HG03108 (cell line): ENCODE results near the gene TCF15.

Source experiments
- ATAC-seq: cut with Tn5 transposase; IDR thresholded peaks from one replicate; pipeline ENCODE4 v1.9.1; 2021; ENCODE audit warnings: moderate library complexity; ENCODE audit not compliant: unreplicated experiment

The TCF15 gene

DNA sequence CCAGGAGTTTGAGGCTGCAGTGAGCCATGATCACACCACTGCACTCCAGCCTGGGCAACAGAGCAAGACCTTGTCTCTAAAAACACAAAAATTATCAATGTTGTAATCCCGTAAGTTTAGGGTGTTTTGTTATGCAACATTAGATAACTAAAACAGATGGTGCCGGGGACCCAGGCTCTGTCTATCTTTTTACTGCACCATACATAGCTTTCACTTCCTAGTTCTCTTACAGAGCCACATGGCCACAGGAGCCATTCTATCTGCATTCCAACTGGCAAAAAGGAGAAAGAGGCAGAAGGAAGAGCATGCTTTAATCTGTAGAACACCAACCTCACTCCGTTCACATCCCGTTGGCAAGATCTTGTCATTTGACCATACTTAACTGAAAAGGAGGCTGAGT lies 5.4 kb upstream of the TCF15 start:
- no peak for ATAC-seq

DNA sequence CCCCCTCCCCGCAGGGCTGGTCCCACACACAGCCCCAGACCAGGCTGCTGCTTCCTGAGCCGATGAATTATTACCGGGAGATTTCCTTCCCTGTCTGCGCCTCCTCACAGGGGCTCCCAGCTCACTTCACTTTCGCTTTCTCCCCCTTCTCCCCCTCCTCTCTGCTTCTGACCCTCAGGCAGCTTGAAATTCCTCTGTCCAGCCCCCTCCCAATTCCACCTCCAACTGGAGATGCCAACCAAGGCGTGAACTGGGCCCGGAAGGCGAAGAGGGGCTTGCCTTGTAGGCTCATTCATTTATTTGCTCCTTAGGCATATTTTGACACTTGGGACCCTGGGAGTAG lies 1.7 kb upstream of the TCF15 start:
- no peak for ATAC-seq

- no peak for ATAC-seq
These were observed 1.1 kb upstream of the TCF15 start for GRCh38 chr20:611047-611842.

DNA sequence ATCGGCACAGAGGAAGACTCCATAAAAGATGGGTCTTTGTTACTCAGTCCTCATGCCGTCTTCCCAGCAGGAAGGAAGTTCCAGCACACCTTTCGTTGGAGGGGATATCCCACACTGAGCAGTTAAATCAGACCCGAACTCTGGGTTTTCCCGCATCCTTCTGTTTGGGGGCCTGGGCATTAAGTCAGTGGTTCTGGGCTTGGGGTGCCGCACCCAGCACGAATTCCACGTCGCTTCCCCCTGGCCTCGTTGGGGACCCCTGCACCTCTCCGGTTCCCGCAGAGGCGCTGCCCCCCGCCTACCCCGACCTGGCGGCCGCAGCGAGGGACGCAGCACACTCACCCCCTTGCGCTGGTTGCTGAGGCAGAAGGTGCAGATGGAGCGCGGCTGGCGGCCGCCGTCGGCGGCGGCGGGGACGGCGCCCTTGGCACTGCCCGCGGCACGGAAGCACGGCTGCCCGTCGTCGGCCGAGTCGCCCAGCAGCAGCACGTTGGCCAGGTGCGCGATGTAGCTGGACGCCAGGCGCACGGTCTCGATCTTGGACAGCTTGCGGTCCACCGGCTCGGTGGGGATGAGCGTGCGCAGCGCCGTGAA lies 641 bp downstream of the TCF15 start:
- no peak for ATAC-seq

DNA sequence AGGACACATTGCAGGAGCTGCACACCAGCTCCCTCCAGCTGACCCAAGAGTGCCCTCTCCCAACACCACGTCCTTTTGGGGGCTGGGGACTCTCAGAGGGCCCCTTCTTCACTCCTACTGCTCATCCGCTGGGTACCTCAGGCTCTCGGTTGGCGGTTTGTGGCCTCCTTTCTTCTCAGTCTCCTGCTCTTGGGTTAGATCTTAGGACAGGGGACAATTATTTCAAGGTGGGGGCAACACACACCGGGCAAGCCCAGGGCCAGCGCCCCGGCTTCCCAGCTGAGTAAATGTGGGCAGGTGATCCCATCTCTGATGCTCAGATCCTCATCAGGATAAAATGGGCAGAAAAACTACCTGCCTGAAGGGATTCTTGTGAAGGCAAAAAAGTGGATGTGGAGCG lies 1.1 kb downstream of the TCF15 start:
- no peak for ATAC-seq

DNA sequence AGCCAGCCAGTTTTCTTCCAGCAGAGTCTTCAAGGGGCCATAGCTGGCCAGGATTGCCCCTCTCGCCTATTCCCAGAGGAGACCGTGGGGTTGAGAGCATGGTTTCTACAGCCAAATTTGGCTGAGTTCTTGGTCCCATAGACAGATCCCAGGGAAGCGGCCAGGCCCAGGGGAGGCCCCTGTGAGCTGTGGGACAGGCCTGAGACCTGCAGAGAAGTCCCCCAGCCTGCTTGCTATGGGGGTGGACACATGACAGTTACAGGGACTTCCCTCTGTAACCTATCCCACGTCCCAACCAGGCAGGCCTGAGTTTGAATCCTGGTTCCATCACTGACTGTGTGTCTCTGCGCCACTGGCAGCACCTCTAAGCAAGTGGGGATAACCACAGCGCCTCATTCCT lies 2.6 kb downstream of the TCF15 start:
- no peak for ATAC-seq

- no peak for ATAC-seq
These were observed 4.9 kb downstream of the TCF15 start for GRCh38 chr20:605237-605636.

GRCh38 chr20:603116-603640 lies 6.9 kb downstream of the TCF15 start:
- no peak for ATAC-seq

DNA sequence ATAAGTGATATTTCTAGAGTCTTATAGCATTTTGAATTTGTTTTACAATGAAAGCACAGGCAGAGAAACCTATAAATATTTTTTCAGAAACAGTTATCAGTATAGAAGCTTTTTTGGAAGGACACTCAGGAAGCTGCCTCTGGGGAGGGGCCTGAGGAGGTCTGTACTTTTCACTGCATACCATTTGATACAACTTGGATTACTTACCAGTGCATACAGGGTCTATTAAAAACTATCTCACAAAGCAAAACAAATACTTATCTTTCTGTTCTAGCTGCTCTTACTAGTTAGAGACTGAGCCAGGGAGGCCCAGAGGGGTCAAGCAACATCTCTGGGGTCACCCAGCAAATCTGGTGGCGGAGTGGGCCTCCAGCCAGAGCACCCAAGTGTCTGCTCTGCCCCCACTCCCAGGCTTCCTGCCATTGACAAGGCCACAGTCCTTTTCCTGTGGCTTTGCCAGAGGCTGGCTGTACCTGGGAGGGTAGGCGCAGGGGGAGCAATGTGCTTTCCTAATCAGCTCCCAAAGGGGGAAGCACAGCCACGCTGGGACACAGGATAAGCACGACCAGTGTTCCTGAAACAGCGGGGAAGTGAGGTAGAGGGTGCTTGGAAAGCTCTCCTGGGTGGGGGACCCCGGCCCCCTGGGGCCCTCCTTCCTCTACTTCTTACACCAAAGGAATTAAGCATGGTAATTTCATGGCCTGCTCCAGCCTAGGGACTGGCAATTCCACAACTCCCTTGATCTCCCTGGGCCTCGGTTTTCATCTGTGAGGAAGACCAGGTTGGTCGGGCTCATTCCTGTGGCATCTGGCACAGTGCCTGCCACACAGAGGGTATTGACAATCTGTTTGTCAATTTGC lies 7.8 kb downstream of the TCF15 start:
- ATAC-seq = no peak

DNA sequence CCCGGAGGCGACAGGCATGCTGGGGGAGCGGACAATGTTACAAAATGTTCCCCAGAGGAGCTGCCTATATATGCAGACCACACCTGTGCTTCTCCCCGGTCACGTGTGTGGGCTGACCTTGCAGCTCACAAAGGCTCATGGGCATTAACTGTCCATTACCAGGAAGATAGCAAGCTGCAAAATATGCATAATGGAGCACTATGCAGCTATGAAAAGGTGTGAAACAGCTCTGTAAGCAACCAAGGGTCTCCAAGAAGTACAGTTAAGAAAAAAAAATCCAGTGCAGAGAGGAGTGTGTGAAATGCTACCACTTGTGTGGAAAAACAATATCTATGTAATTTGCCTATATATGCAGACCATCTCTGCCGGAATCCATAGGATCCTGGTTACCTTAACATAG lies 9.4 kb downstream of the TCF15 start:
- ATAC-seq = no peak

GRCh38 chr20:600141-600540 lies 10.0 kb downstream of the TCF15 start:
- no peak for ATAC-seq

DNA sequence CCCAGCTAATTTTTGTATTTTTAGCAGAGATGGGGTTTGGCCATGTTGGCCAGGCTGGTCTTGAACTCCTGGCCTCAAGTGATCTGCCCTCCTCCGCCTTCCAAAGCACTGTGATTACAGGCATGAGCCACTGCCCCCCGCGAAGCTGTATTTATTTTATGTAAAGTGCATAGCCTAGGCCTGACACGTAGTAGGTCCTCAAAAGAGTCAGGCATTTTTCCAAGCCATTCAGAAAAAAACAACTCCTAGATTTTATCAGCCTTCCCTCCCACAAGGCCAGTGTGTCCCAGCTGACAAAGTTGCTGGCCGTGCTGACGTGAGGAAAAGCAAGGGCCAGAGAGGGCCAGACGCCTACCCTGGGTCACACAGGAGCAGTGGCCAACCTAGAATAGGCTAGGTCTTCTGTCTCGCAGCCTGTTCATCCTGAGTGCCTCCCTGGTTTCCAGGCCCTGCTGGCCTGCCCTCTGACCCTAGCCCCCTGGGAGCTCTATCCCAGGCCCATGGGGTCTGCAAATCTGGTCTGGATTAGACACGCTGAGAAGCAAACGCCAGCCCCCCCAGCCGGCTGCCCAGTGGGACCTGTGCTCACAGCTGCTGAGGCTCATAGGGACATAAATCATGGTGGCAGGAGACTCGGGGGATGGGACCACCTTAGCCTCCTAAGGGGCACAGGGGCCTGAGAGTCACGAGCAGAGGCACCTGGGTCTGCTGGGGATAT lies 11.8 kb downstream of the TCF15 start:
- ATAC-seq = no peak

GRCh38 chr20:597560-597959 lies 12.5 kb downstream of the TCF15 start:
- no peak for ATAC-seq

DNA sequence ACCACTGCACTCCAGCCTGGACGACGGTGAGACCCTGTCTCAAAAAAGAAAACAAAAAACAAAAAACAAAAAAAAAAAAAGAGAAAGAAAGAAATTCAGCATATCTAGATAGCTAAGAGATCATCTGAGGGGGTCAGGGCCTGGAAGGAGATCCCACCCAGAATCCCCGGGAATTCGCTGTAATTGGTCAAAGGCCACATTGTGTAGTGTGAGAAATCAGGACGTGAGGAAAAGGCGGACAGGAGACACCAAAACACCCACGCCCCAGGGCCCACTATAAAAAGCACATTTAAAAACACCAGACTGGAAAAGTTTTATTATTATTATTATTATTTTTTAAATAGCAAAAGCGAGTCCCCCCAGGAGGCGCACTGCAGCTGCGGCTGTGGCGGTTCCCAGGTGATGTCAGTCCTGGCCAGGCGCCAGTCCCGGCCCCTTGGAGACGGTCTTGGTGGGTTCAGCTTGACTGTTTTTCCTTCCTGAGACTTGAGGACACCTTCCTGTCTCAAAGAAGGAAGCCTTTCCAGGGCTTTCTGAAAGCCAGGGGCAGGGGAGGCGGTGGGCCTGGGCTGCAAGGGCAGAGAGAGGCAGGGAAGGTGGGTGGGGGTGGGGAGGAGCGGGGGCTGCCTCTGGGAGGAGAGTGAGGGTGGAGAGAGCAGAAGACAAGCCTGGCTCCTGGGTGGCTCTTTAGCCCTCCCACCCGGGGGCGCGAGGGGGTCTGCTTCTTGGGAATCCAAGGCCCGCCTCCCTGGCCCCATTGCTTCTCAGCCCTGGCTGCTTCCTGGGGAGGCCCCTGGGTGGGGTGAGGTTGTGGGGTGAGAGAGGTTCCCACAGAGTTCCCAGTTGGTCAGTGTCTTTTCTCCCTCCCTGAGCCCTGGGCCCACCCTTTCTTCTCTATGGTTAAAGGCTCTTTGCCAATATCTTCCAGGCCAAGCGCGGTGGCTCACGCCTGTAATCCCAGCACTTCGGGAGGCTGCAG lies 14.5 kb downstream of the TCF15 start:
- no peak for ATAC-seq

DNA sequence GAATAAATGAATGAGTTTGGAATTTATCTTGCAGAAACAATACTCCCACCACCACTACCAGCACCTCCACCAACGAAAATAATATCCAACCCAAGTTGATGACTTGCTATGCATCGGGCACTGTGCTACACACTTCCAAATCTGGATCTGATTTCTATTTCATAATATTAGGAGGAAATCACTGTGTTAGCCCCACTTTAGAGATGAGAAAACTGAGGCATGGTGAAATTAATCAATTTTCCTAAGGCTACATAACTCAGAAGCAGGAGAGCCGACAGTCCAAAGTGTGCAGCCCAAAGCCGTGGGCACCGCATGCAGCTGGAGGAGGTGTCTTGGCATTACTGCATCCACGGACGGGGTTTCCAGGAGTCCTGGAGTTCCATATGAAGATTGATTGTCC lies 17.6 kb downstream of the TCF15 start:
- ATAC-seq = no peak

DNA sequence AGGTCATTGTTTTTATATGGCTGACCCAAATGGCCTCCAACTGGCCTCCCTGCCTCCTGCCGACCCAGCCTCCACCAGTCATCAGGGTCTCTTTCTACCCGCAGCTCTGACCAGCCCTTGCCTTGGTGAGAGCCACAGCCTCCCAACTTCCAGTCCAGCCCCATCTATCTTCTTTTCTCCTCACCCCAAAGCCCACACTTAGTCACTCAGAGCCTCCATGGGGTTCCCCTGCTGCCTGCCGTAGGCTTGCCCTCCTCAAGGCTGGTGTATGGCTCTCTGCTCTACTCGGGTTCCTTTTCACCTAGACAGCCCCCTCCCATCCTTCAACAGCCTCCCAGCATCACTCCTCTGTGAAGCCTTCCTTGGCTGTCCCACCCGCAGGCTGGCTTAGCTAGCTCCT lies 18.2 kb downstream of the TCF15 start:
- ATAC-seq = no peak

DNA sequence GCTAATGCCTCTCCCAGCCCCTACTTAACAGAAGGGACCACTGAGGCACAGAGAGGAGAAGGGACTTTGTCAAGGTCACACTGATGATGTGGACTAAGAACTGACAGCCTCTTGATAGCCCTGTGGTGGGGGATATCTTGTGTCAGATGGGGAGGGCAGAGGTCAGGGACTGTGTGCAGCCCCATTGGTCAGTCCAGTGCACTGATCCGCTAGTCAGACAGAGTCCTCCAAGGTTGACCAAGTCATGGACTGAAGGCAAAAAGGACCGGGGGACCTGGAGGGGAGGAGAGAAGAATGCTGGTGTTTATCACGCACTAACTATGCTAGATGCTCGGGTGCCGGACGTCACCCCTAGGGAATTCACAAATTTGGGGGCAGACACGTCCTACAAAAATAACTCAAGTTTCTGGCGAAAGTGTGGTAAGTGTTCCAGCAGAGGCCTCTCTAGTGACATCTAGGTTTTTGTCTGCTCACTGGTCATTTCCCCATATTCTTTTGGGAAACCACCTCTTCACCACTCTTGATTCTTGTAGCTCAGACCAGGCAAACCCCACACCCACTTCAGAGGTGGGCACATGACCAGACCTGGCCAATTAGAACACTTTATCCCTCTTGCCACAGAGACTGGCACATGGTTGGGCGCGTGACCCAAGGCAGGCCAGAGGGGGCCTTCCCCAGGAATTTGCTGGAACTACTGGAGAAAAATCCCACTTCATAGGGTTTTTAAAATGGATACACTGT lies 21.0 kb downstream of the TCF15 start:
- peak; percentile 64 for ATAC-seq

- ATAC-seq = no peak
These were observed 21.6 kb downstream of the TCF15 start for GRCh38 chr20:588476-588875.

DNA sequence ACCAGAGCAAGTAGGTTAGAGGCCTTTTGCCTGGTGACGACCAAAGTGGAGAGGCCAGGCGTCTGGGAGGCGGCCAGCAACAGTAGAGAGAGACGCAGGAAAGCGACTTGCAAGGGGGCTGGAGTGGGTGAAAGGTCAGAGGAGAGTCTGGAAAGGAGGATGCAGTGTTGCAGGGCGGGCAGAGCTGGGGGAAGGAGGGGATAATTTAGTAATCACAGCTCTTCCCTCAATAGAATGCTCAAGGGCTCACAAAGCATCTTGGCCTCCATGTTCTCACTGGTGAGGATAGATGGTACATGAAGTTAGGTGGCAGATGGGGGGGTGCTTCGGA lies 25.2 kb downstream of the TCF15 start:
- ATAC-seq = no peak
